H1 (cell line): ENCODE measurements around the gene TNFRSF13B. TPM values are rescaled to one million over a fixed set of nuclear protein-coding genes. Genes with fewer than 3 reads are reported as not detected.

ENCODE experiments used
- CTCF ChIA-PET: fragments of 300-600 bp; sonication (Branson Sonifier 250); formaldehyde crosslinking; loops from one replicate; lab custom pipeline; 2021; ENCODE audit not compliant: partially characterized antibody; lab: Charles Lee
- POLR2A ChIA-PET: fragments of 300-600 bp; sonication (Branson Sonifier 250); formaldehyde crosslinking; loops from one replicate; lab custom pipeline; 2021; ENCODE audit warnings: inconsistent platforms; ENCODE audit not compliant: partially characterized antibody; lab: Charles Lee
- DNase-seq, 2 experiments: peaks; one replicate each; pipeline versions ENCODE4 v3.0.0 to v3.0.0-alpha.2; 2010 to 2022; ENCODE audit warnings: low spot score in 2 of 2, low read depth in 1 of 2, mixed read lengths in 1 of 2
- FAIRE-seq: peaks from 2 replicates; lab custom pipeline; 2011; peaks lifted over from hg19 to GRCh38; lab: Jason Lieb, UNC
- H2AFZ ChIP-seq: 2 replicates; pipeline ENCODE4 v1.8.1; 2012; ENCODE audit warnings: low read length, inconsistent platforms
- H2AK5ac ChIP-seq: 2 replicates; pipeline ENCODE4 v1.6.1; 2013; ENCODE audit warnings: low read depth, low read length
- H2BK120ac ChIP-seq: replicated peaks from 2 replicates; pipeline ENCODE3; 2013; ENCODE audit warnings: low read depth, low read length, inconsistent platforms
- H2BK12ac ChIP-seq: 2 replicates; pipeline ENCODE4 v1.6.1; 2013; ENCODE audit warnings: low read depth, low read length
- H2BK15ac ChIP-seq: 2 replicates; pipeline ENCODE4 v1.6.1; 2013; ENCODE audit warnings: low read length
- H2BK20ac ChIP-seq: 2 replicates; pipeline ENCODE4 v1.6.1; 2013; ENCODE audit warnings: low read length
- H2BK5ac ChIP-seq: 2 replicates; pipeline ENCODE4 v1.6.1; 2013; ENCODE audit warnings: low read depth, low read length
- H3K14ac ChIP-seq: 2 replicates; pipeline ENCODE4 v1.6.1; 2013; ENCODE audit warnings: inconsistent platforms; ENCODE audit not compliant: insufficient read length
- H3K18ac ChIP-seq: 2 replicates; pipeline ENCODE4 v1.6.1; 2013; ENCODE audit warnings: low read length; ENCODE audit errors: extremely low read depth
- H3K23ac ChIP-seq: 2 replicates; pipeline ENCODE4 v1.6.1; 2013; ENCODE audit warnings: inconsistent platforms; ENCODE audit not compliant: insufficient read length
- H3K23me2 ChIP-seq: 2 replicates; pipeline ENCODE4 v1.6.1; 2013; ENCODE audit warnings: low read depth, low read length
- H3K27ac ChIP-seq: 2 replicates; pipeline ENCODE4 v1.6.1; 2011; ENCODE audit warnings: low read depth, low read length, inconsistent platforms
- H3K27me3 ChIP-seq, 4 experiments: replicated peaks in 1 of 4; 1 replicate in 1 of 4; 2 replicates in 3 of 4; pipeline versions ENCODE4 v1.6.1 to v1.8.1; 2011 to 2013; ENCODE audit warnings: low read length in 3 of 4, mild to moderate bottlenecking in 3 of 4, inconsistent platforms in 2 of 4, mixed read lengths in 2 of 4, moderate library complexity in 1 of 4; ENCODE audit not compliant: control insufficient read depth in 3 of 4, insufficient read depth in 3 of 4; ENCODE audit errors: extremely low read depth in 1 of 4
- H3K36me3 ChIP-seq, 4 experiments: 2 replicates each; pipeline versions ENCODE4 v1.6.1 to v1.8.1; 2011 to 2013; ENCODE audit warnings: mild to moderate bottlenecking in 4 of 4, low read length in 3 of 4, moderate library complexity in 2 of 4, control low read depth in 1 of 4, inconsistent platforms in 1 of 4; ENCODE audit not compliant: insufficient read depth in 4 of 4, control insufficient read depth in 2 of 4
- H3K4ac ChIP-seq: replicated peaks from 2 replicates; pipeline ENCODE3; 2013; ENCODE audit warnings: low read length, low read depth, mixed read lengths, inconsistent platforms; ENCODE audit not compliant: insufficient read length
- H3K4me1 ChIP-seq, 4 experiments: replicated peaks in 1 of 4; 1 replicate in 1 of 4; 2 replicates in 3 of 4; pipeline versions ENCODE4 v1.6.1 to v1.8.1; 2011 to 2013; ENCODE audit warnings: low read length in 3 of 4, inconsistent platforms in 2 of 4, mixed read lengths in 1 of 4; ENCODE audit not compliant: insufficient read depth in 4 of 4, control insufficient read depth in 3 of 4
- H3K4me2 ChIP-seq, 2 experiments: 2 replicates each; pipeline versions ENCODE4 v1.6.1 to v1.8.1; 2011 to 2013; ENCODE audit warnings: low read depth in 2 of 2, low read length in 2 of 2, control low read depth in 1 of 2, inconsistent platforms in 1 of 2, mild to moderate bottlenecking in 1 of 2; ENCODE audit not compliant: insufficient read depth in 1 of 2
- H3K4me3 ChIP-seq, 4 experiments: fragments of 200-600, 300-600 bp in 1 of 4; sonication (generic), shearing (Covaris generic), sonication (Bioruptor Twin) in 1 of 4; 2 replicates each; pipeline versions ENCODE4 v1.5.1 to v1.8.1; 2011 to 2016; ENCODE audit warnings: low read length in 4 of 4, low read depth in 3 of 4, control low read depth in 2 of 4, inconsistent platforms in 2 of 4, mild to moderate bottlenecking in 2 of 4, mixed read lengths in 1 of 4, moderate library complexity in 1 of 4; ENCODE audit not compliant: insufficient read depth in 2 of 4; ENCODE audit errors: extremely low read depth in 1 of 4
- H3K56ac ChIP-seq: replicated peaks from 2 replicates; pipeline ENCODE3; 2013; ENCODE audit warnings: low read depth, mild to moderate bottlenecking, mixed read lengths, low read length, inconsistent platforms; ENCODE audit not compliant: insufficient read length
- H3K79me1 ChIP-seq: 2 replicates; pipeline ENCODE4 v1.6.1; 2013; ENCODE audit warnings: low read depth, low read length, control low read depth
- H3K79me2 ChIP-seq, 2 experiments: 2 replicates each; pipeline versions ENCODE4 v1.6.1 to v1.8.1; 2012 to 2013; ENCODE audit warnings: low read length in 2 of 2, mild to moderate bottlenecking in 2 of 2, inconsistent platforms in 1 of 2; ENCODE audit not compliant: insufficient read depth in 2 of 2, control insufficient read depth in 1 of 2
- H3K9ac ChIP-seq, 4 experiments: replicated peaks in 1 of 4; 1 replicate in 1 of 4; 2 replicates in 3 of 4; pipeline versions ENCODE4 v1.6.1 to v1.8.1; 2011 to 2013; ENCODE audit warnings: low read depth in 3 of 4, low read length in 3 of 4, control low read depth in 2 of 4, mild to moderate bottlenecking in 2 of 4, moderate library complexity in 2 of 4, inconsistent platforms in 1 of 4; ENCODE audit errors: extremely low read depth in 1 of 4
- H3K9me3 ChIP-seq, 2 experiments: 2 replicates each; pipeline versions ENCODE4 v1.6.1 to v1.8.1; 2012 to 2013; ENCODE audit warnings: mild to moderate bottlenecking in 2 of 2, moderate library complexity in 2 of 2, control low read depth in 1 of 2, inconsistent platforms in 1 of 2, low read depth in 1 of 2, low read length in 1 of 2, mixed read lengths in 1 of 2; ENCODE audit not compliant: insufficient read depth in 2 of 2
- H4K20me1 ChIP-seq, 2 experiments: replicated peaks in 1 of 2; 2 replicates each; pipeline versions ENCODE3 to v1.8.1; 2011 to 2013; ENCODE audit warnings: inconsistent platforms in 2 of 2, low read length in 2 of 2, mild to moderate bottlenecking in 1 of 2; ENCODE audit not compliant: insufficient read depth in 2 of 2, control insufficient read depth in 1 of 2
- H4K5ac ChIP-seq: 2 replicates; pipeline ENCODE4 v1.6.1; 2013; ENCODE audit warnings: low read length, low read depth, mixed read lengths, inconsistent platforms; ENCODE audit not compliant: insufficient read length
- H4K8ac ChIP-seq: 2 replicates; pipeline ENCODE4 v1.8.0; 2013; ENCODE audit warnings: mild to moderate bottlenecking, moderate library complexity, low read length, inconsistent platforms; ENCODE audit not compliant: insufficient read depth; ENCODE audit errors: extremely low read depth
- H4K91ac ChIP-seq: replicated peaks from 2 replicates; pipeline ENCODE3; 2013; ENCODE audit warnings: low read length, mixed read lengths, inconsistent platforms; ENCODE audit not compliant: insufficient read length
- CHD1 ChIP-seq: IDR thresholded peaks from 2 replicates; pipeline ENCODE4 v1.6.1; 2012; ENCODE audit warnings: low read depth, low read length, improper control_type of control experiment
- CREB1 ChIP-seq: IDR thresholded peaks from 2 replicates; pipeline ENCODE4 v1.6.1; 2012; ENCODE audit warnings: inconsistent platforms
- NANOG ChIP-seq: IDR thresholded peaks from 2 replicates; pipeline ENCODE4 v1.6.1; 2011; ENCODE audit warnings: low read length, low read depth, mild to moderate bottlenecking, inconsistent platforms; ENCODE audit not compliant: insufficient read depth, poor library complexity, severe bottlenecking
- PHF8 ChIP-seq: fragments of 200-600 bp; sonication (generic); conservative IDR thresholded peaks from 2 replicates; pipeline ENCODE4 v1.7.1; 2012; ENCODE audit warnings: low read depth, mild to moderate bottlenecking, inconsistent platforms, low read length, moderate library complexity
- POLR2AphosphoS5 ChIP-seq: IDR thresholded peaks from 2 replicates; pipeline ENCODE4 v1.6.1; 2011; ENCODE audit warnings: low read depth, low read length
- SIN3A ChIP-seq, 2 experiments: IDR thresholded peaks in 1 of 2; conservative IDR thresholded peaks in 1 of 2; 2 replicates each; pipeline ENCODE4 v1.6.1; 2011 to 2012; ENCODE audit warnings: low read length in 2 of 2, improper control_type of control experiment in 1 of 2, low read depth in 1 of 2, mild to moderate bottlenecking in 1 of 2
- SUZ12 ChIP-seq: fragments of 200-600 bp; sonication (generic); IDR thresholded peaks from 2 replicates; pipeline ENCODE4 v1.6.1; 2012; ENCODE audit warnings: mild to moderate bottlenecking, inconsistent platforms, low read length, moderate library complexity, mixed read lengths
- WGBS, 2 experiments: shearing (Covaris generic) in 1 of 2; methylation state at CpG; one replicate each; pipeline versions ENCODE4 v1.1.6 to v1.1.7; 2013 to 2015; ENCODE audit warnings: low lambda C conversion rate in 2 of 2, mixed read lengths in 2 of 2, inconsistent platforms in 1 of 2, low coverage in 1 of 2, missing lambda C conversion rate in 1 of 2; ENCODE audit not compliant: insufficient replicate concordance in 2 of 2, insufficient coverage in 1 of 2, insufficient read length in 1 of 2; ENCODE audit errors: extremely low coverage in 1 of 2, missing lambda C conversion rate in 1 of 2; 5-methylcytosine and 5-hydroxymethylcytosine counted together
- polyA plus RNA-seq, 7 experiments: library from polyadenylated mRNA; depleted of rRNA in 3 of 7; stranded (reverse) in 5 of 7; unstranded in 2 of 7; fragments of >200 nt in 5 of 7; fragments of 200-250 nt in 2 of 7; gene quantifications; 1 replicate in 5 of 7; 2 replicates in 1 of 7; 4 replicates in 1 of 7; pipeline versions ENCODE4 v1.2.1 to v1.2.3, GENCODE V29; 2011 to 2013; ENCODE audit warnings: missing spikeins in 2 of 7, mixed read lengths in 2 of 7
- total RNA-seq: library from RNA; stranded (reverse); fragmentation: NEBNext Ultra II Directional; extraction: Animal tissue kit (Norgen Biotek cat#: 25700); gene quantifications from 2 replicates; pipeline ENCODE4 v1.2.1, GENCODE V29; 2021

Gene TNFRSF13B
- total and polyA plus RNA-seq, 2 of the 8 experiments (the other 6 are each of a cell fraction or from before 2014, with no cell fraction given), result not detected

DNA sequence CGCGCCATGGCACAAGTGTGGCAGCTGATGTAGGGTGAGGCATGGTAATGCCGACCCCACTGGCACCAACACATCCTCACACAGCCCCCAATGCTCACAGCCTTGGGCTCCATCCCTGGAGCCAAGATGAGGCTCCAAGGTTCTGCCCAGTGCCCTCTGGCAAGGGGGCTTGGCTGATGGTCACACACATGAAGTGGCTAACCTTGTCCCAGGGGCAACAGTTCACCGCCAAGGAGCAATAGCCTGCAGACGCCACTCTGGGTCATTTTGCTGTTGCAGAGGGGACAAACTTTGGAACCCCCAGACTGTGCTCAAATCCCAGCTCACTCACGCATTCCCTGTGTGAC lies 26.8 kb downstream of the TNFRSF13B start:
- no peaks in the 10 kb centered on the region for H3K27me3 ChIP-seq
- ChIA-PET CTCF (interaction anchor here (1.0 to 2.2 kb wide), 7 partner anchors 9 to 197 kb away, joined by 3 to 7 read pairs (median 4); no protein-coding TSS in a partner anchor), POLR2A (no interaction called here)
- no peaks in the 10 kb centered on the region for H4K20me1 ChIP-seq
- H3K4me1 ChIP-seq, result peaks cover 0 to 14% (median 6%) of the 10 kb centered on the region in 4 experiments; a peak in 4 of 7 replicates
- no peak overlapping the region for H2BK5ac ChIP-seq
- H3K9me3 ChIP-seq, result peaks cover 0 to 6% of the 10 kb centered on the region in 2 experiments; a peak in 1 of 4 replicates
- no peak overlapping the region for H3K18ac ChIP-seq
- H2AFZ ChIP-seq, result peak overlapping the region; percentile 94; the same call in 1 of the 2 replicates
- no peak overlapping the region for H3K27ac ChIP-seq
- FAIRE-seq (no peak), DNase-seq (no peak)
- WGBS, 2 experiments, result 95% methylated on average over 6 of the region's 6 CpGs; no CpG with 5 or more reads in 1 of the 2 experiments
- TF ChIP-seq CREB1, result no peak
- no peak for TF ChIP-seq SIN3A (conservative IDR thresholded peaks at IDR 0.05 in 1 of 2, IDR thresholded peaks at IDR 0.05 in 1 of 2; ENCODE audit: low read depth in 1 of 2, low read length in 2 of 2)
- TF ChIP-seq PHF8, result no peak
- TF ChIP-seq SUZ12, result no peak
- no peak for TF ChIP-seq NANOG
- no peak for TF ChIP-seq POLR2AphosphoS5
- TF ChIP-seq CHD1, result no peak
- no peak overlapping the region for H3K4me2 ChIP-seq
- H3K79me2 ChIP-seq, result no peaks in the 10 kb centered on the region
- H3K4me3 ChIP-seq, result no peak overlapping the region
- H4K91ac ChIP-seq, result no peak overlapping the region
- H3K23me2 ChIP-seq, result no peaks in the 10 kb centered on the region
- H4K5ac ChIP-seq, result no peak overlapping the region
- H2BK12ac ChIP-seq, result no peak overlapping the region
- H3K79me1 ChIP-seq, result no peaks in the 10 kb centered on the region
- no peaks in the 10 kb centered on the region for H3K36me3 ChIP-seq
- H2BK120ac ChIP-seq, result no peak overlapping the region
- H2BK20ac ChIP-seq, result no peak overlapping the region
- no peak overlapping the region for H3K9ac ChIP-seq
- no peak overlapping the region for H3K23ac ChIP-seq
- no peak overlapping the region for H3K56ac ChIP-seq
- H2BK15ac ChIP-seq, result no peak overlapping the region
- H4K8ac ChIP-seq, result no peak overlapping the region
- H2AK5ac ChIP-seq, result no peak overlapping the region
- H3K4ac ChIP-seq, result no peak overlapping the region
- no peak overlapping the region for H3K14ac ChIP-seq
